ENCODE measurements around the gene TRAPPC14. TPM values are rescaled to one million over a fixed set of nuclear protein-coding genes. Genes with fewer than 3 reads are reported as not detected.
A peak's percentile ranks its signal among the peaks of the same experiment; 100 is the strongest.

Gene TRAPPC14
- total and polyA plus RNA-seq, 2 of the 13 experiments (the other 11 are each of a cell fraction or from before 2014, with no cell fraction given), result 4.7 to 9.6 TPM

DNA sequence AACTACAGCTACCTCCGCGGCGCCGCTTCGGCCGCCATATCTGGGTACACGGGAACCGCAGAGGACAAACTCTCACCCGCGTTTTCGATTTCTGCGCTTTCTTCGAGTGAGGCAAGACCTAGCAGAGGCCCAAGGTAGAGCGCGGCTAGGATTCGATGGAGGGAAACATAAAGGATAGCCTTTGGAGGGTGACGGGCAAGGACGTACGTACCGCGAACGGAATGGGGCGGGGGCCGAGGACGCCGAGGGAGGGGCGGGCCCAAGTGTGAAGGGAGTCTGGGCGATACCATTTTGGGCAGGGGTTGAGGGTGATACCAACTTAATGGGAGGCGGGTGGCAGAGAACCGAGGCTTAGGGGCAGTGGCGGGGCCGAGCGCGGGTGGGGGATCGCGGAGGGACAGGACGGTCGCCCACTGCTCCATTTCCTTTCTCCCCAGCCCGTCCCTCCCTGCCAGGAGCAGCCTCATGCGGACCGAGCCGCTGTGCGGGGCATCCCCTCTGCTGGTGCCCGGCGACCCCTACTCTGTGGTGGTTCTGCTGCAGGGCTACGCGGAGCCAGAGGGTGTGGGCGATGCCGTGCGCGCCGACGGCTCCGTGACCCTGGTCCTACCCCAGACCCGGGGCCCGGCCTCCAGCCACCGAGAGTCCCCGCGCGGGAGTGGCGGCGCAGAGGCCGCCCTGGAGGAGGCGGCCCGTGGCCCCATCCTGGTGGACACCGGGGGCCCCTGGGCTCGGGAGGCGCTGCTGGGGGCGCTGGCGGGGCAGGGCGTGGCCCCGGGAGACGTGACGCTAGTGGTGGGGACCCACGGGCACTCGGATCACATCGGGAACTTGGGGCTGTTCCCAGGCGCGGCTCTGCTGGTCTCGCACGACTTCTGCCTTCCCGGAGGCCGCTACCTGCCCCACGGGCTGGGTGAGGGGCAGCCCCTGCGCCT is 31.3 kb downstream of the TRAPPC14 start, which contains the start of gene MBLAC1 (continued):
- TF ChIP-seq TFAP4 (IDR thresholded peaks at IDR 0.05; ENCODE audit: borderline replicate concordance, low read depth) (no peak), ZNF329 (CRISPR knock-in tag; IDR thresholded peaks at IDR 0.05; ENCODE audit: low read depth) (no peak), ZNF260 (CRISPR knock-in tag; IDR thresholded peaks at IDR 0.05; ENCODE audit: borderline replicate concordance, low read depth) (no peak), NFE2L1 (CRISPR knock-in tag; IDR thresholded peaks at IDR 0.05; ENCODE audit: borderline replicate concordance) (no peak), ZEB1 (IDR thresholded peaks at IDR 0.05; ENCODE audit: insufficient replicate concordance, low read depth) (no peak), ZNF33B (CRISPR knock-in tag; IDR thresholded peaks at IDR 0.05) (no peak), ZNF292 (CRISPR knock-in tag; IDR thresholded peaks at IDR 0.05; ENCODE audit: borderline replicate concordance, low read depth) (0 out of 2 replicates have a peak, but pooled peaks have one; percentile 34), BCL3 (CRISPR knock-in tag; IDR thresholded peaks at IDR 0.05) (0 out of 2 replicates have a peak, but pooled peaks have one; percentile 71), POLR2A (IDR thresholded peaks at IDR 0.05; ENCODE audit: insufficient read depth in 1 of 2, low read depth in 2 of 2, low read length in 2 of 2) (peak in 1 of 2 experiments; percentile 78; a peak in 2 of 4 replicates), FUBP1 (CRISPR knock-in tag; IDR thresholded peaks at IDR 0.05; ENCODE audit: borderline replicate concordance) (no peak), JARID2 (CRISPR knock-in tag; IDR thresholded peaks at IDR 0.05; ENCODE audit: insufficient replicate concordance) (no peak), DMAP1 (CRISPR knock-in tag; IDR thresholded peaks at IDR 0.05) (peak; percentile 51; the same call in 1 of the 2 replicates), ZNF709 (CRISPR knock-in tag; IDR thresholded peaks at IDR 0.05) (no peak), ZNF317 (CRISPR knock-in tag; IDR thresholded peaks at IDR 0.05) (peak; percentile 65; the same call in 1 of the 2 replicates), TEF (CRISPR knock-in tag; IDR thresholded peaks at IDR 0.05) (0 out of 2 replicates have a peak, but pooled peaks have one; percentile 12), GFI1 (CRISPR knock-in tag; IDR thresholded peaks at IDR 0.05; ENCODE audit: borderline replicate concordance) (no peak; the same call in 1 of the 2 replicates)
- TF ChIP-seq, protein P1, sequence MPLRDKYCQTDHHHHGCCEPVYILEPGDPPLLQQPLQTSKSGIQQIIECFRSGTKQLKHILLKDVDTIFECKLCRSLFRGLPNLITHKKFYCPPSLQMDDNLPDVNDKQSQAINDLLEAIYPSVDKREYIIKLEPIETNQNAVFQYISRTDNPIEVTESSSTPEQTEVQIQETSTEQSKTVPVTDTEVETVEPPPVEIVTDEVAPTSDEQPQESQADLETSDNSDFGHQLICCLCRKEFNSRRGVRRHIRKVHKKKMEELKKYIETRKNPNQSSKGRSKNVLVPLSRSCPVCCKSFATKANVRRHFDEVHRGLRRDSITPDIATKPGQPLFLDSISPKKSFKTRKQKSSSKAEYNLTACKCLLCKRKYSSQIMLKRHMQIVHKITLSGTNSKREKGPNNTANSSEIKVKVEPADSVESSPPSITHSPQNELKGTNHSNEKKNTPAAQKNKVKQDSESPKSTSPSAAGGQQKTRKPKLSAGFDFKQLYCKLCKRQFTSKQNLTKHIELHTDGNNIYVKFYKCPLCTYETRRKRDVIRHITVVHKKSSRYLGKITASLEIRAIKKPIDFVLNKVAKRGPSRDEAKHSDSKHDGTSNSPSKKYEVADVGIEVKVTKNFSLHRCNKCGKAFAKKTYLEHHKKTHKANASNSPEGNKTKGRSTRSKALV (CRISPR knock-in tag; IDR thresholded peaks at IDR 0.05), result no peak

All from HepG2 (cell line).